HCEC 1CT (cell line): ENCODE data around the gene ADGRL3.
"Not testable (repeated sequence)": the region's sequence is repeated elsewhere in the genome, so short reads cannot be mapped to it uniquely, and the experiment has no call there.

ENCODE experiments used
- DNase-seq: peaks from one replicate; pipeline ENCODE4 v3.0.0-alpha.2; 2017

The ADGRL3 gene

DNA sequence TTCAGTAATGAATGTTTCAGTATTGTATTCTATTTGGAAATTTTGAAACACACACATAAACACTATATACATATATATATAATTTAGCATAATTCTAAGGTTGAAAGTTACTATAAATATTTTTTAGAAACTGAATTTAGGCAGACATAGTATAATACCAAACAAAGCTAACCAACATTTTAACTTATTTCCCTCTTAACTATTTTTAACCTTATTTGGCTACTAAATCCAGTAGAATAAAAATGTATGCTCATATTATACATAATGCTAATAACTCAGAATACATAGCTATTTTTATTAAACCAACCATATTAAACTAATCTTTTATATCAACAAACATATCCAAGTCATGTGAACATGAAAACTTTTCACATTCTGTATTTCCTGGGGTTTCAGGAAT lies 563.6 kb downstream of the ADGRL3 start:
- no peak for DNase-seq

DNA sequence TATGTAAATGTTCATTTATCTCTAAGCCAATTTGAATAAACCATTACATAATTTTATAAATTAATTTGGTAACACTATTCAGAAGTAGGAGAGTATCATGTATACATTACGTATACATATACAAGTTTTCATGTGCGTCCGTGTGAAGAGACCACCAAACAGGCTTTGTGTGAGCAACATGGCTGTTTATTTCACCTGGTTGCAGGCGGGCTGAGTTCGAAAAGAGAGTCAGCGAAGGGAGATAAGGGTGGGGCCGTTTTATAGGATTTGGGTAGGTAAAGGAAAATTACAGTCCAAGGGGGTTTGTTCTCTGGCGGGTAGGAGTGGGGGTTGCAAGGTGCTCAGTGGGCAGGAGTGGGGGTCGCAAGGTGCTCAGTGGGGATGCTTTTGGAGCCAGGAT lies 564.0 kb downstream of the ADGRL3 start:
- not testable (repeated sequence) for DNase-seq

DNA sequence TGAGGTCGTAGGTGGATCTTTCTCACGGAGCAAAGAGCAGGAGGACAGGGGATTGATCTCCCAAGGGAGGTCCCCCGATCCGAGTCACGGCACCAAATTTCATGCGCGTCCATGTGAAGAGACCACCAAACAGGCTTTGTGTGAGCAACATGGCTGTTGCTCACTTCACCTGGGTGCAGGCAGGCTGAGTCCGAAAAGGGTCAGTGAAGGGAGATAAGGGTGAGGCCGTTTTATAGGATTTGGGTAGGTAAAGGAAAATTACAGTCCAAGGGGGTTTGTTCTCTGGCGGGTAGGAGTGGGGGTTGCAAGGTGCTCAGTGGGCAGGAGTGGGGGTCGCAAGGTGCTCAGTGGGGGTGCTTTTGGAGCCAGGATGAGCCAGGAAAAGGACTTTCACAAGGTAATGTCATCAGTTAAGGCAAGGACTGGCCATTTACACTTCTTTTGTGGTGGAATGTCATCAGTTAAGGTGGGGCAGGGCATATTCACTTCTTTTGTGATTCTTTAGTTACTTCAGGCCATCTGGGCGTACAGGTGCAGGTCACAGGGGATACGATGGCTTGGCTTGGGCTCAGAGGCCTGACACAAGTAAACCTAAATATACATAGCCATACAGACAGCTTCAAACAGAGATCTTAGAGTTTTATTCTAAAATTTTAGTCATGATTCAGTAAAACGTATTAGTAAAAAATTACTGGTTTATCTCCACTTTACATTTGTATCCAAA lies 569.5 kb downstream of the ADGRL3 start:
- DNase-seq, result not testable (repeated sequence)

DNA sequence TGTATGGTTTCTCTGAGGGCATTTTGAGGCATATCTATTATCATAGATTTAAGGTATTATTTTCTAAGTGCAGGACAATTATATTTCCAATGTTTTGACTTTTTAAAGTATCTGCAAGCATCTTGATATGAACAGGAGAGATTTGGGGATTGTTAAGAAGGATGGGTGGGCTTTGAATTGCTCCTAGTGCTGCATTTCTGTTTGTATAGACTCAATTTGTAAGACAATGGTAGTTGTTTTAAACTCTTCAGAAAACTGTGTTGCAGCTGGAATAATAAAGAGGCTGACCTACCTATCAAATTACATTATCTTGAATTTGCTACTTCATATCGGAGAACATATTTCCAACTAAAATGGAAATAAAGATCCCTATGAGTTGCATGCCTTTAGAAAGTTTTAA lies 570.3 kb downstream of the ADGRL3 start:
- no peak for DNase-seq

DNA sequence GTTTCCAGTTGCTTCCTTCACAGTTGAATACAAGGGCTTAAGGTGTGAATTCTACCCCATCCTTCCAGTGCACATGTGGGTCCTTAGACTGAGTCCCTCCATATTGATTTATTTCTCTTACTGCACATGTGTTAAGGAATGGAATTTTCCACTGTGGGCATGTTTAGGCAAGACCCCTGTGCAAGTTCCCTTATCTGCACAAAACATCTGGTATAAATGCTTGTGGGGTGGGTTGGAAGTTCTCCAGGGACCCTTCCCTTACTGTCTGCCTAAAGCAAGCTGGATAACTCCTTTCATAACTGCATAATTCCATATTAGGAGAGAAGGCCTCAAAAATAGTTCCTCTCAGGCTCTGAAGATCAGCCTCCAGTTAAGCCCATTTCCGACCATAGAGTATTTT lies 570.9 kb downstream of the ADGRL3 start:
- no peak for DNase-seq

DNA sequence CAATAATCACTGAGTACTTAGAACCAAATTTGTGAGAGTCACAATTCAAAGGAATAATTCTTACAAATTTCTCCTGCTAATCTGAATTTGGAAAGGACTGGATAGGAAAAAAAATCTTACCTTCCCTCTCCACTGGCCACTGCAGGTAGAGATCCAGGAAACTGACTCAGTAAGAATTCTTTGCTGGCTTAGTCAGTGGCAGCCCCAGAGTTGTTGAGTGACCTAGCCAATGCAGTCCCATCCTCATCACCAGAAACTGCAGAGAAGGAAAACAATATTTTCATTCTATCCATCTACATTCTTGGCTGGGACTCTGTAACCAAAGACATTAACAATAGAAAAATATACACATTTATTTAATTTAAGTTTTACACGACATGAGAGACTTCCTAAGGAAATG lies 572.0 kb downstream of the ADGRL3 start:
- no peak for DNase-seq

DNA sequence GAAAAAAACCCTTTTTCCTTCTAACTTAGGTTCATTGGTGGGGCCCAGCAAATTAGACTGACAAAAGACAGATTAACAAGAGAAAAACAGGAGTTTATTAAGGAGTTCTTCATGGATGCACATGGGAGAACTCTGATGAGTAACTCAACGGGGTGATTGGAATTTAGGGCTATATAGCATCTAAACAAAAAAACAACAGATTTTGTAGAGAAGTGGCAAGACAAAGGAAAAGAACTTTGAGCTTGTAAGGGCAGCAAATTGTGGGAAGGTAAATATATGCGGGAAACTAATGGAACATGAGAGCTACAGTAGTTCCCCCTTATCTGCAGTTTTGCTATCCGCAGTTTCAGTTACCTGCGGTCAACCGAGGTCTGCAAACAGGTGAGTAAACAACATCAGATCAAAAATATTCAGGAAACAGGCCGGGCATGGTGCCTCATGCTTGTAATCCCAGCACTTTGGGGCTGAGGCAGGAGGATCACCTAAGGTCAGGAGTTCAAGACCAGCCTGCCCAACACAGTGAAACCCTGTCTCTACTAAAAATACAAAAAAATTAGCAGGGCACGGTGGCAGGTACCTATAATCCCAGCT lies 573.6 kb downstream of the ADGRL3 start:
- no peak for DNase-seq

DNA sequence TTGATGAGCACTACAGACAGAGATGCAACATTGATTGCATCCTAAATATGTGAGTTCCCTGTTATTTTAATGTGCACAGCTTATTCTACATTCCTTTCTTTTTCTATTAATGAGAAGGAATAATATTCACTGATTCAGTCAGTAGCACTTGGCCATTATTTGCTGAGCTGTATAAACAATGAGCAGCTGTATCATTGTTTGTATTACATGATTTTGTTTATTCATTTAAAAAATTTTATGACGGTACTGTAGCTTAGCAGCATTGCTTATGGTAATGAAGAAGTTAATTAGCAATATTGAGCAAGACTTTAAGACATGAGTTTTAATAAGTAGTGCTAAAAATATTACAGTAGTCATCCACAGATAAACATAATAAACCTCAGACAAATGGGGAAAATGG lies 582.0 kb downstream of the ADGRL3 start:
- DNase-seq, result no peak

DNA sequence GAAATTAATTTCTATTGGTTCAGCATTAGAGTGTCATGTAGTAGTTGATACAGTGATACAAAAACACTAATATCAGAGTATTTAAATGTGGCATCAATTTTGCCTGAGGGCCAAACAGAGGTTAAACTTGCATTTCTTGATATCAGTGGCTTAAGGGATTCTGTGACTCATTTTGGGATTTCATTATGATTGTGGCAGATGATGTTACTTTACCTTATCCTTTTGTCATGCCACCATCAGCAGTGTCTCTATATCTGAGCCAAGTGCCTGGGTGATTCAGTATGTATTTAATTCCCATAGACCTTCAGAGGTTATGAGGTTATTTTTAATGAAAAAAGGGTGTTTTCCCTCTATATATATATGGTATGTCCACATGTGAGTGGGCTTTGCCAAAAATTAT lies 582.9 kb downstream of the ADGRL3 start:
- DNase-seq, result no peak

DNA sequence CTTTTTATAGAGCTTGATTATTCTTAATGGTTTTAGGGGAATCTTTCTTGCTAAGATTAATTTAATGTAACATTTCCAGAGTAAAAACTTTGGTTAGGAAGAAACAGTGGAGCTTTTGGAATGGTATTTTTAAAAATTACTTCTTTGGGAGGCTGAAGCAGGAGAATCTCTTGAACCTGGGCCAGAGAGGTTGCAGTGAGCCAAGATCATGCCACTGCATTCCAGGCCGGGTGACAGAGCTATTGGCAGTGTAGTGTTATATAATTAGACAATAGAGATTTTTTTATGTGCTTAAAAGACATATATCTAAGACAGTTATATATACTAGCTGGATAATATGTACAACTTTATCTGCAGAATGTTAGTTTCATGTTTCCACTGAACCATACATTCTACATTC lies 585.6 kb downstream of the ADGRL3 start:
- DNase-seq, result no peak

DNA sequence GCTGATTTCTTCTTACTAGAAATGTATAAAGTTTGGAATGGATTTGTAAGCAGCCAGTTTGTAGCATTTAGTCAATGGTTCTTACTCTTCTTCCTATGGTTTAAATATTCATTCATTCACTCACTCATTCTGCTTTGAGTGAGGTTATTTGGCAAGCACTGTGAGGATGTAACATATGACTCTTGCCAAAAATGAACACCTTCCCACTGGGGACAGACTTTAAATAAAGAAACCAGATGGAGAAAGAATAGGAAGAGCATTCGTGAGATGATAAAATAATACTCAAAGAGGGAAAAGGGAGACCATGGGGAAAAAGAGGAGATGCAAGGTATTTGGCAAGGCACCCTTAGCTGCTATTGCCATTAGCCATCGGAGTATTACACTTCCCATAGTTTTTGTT lies 586.1 kb downstream of the ADGRL3 start:
- DNase-seq, result no peak

DNA sequence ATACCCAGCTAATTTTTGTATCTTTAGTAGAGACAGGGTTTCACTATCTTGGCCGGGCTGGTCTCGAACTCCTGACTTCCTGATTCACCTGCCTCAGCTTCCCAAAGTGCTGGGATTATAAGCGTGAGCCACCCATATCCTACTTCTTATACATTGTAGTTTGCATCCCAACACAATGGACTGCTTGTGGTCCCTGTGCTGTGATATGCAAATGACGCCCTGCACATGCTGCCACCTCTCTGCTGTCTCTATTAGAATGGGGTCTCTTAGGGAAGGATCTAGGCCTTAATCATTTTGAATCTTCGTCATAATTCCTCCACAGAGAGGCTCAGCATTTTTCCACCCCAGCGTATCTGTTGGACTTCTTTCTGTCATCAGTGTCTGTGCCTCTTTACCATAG lies 595.9 kb downstream of the ADGRL3 start:
- DNase-seq, result no peak

DNA sequence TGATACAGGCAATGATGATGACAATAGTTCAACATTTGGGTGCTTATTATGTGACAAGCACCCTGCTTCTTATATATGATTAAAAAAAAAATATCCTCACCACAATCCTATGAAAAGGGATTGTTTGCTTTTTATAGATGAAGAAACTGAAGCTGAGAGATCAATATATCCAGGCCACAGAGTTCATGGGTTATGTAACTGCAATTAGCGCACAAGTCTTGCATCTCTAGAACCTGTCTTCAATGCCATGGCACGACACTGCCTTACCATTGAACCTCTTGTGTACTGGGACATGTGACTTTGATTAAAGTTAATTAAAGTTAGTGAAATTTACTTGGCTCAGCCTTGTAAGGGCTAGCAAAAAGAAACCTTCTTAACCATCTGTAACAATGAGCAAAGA lies 599.7 kb downstream of the ADGRL3 start:
- no peak for DNase-seq

DNA sequence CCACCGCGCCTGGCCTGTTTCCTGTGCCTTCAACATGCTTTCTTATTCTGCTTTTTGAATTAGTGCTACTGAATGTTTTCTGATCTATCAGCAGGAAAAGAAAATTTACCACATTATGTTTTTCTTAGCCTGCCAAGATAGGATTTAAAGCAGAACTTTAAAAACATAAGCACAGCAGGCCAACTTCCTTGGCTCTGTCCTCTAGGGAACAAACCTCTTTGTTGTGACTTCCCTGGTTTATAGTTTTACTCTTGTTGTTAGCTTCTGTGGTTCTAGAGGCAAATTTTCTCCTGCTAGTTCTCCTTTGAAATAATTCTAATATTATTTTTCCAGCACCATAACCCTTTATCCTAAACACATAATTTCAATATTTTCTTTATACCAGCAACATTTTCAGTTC lies 605.1 kb downstream of the ADGRL3 start:
- no peak for DNase-seq

DNA sequence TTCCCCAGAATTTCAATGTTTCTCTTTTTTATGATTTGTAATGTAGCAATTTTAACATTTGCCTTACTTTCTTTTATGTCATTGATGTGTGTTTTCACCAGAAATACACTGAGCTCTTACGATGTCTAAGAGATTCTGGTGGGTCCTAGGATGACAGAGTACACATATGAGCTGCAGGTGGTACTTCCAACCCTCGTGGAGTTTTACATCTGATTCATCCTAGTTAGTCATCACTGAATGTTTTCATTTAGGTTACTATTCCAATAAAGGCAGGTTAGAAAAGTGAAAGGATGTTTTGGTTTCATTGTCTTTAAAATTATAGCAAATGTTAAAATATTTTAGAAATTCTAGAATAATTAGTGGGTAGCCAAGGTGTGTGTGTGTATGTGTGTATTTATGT lies 605.9 kb downstream of the ADGRL3 start:
- DNase-seq, result no peak

DNA sequence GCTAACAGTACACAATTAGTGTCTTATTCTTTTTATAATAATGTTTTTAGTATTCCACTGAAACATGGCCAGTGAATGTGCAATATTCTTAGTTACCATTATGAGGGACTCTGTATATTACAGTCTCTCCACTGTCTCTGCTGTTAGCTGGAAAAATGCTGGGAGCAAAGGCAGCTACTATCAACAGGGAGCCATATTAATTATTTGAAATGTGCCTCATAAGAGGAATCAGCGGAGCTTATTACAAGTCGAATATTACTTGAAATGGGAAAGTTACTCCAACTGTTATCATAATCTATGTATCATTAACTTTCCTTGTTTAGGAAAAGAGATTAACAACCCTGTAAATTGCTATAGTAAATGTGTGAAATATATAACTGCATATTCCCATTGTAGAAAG lies 612.0 kb downstream of the ADGRL3 start:
- DNase-seq, result no peak

DNA sequence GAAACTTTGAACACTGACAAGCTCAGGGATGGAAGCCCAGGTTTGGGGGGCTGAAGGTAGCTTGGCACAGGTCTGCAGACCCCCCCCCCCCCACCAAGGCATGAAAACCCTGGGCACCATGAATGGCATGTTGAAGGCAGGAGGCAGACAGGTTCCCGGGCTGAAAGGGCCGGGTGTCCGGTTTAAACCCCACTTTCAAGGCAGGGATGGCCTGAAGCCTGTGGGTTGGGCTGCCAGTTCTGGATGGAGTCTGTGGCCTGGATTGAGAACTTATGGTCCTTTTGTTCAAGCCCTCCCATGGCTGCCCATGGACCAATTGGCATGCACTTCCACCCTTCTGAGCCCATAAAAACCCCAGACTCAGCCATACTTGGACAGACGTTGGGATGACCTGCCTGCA lies 616.9 kb downstream of the ADGRL3 start:
- no peak for DNase-seq

DNA sequence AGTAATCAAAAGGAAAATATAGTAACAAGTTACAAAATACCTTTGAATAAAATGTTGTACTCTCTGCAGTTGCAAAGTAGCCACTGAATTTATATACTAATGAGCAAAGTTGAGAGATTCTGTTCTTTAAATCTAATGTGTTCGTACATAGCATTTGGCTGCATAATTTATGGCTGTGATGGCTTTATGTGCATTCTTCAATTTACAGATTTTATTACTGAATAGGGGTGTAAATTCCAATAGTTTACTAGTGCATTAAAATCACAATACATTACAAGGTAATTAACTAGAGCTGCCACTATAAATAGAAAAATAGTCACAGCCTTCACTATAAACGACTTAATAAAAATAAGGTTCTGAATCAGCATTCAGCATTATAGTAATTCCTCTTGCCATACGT lies 620.0 kb downstream of the ADGRL3 start:
- DNase-seq, result no peak

DNA sequence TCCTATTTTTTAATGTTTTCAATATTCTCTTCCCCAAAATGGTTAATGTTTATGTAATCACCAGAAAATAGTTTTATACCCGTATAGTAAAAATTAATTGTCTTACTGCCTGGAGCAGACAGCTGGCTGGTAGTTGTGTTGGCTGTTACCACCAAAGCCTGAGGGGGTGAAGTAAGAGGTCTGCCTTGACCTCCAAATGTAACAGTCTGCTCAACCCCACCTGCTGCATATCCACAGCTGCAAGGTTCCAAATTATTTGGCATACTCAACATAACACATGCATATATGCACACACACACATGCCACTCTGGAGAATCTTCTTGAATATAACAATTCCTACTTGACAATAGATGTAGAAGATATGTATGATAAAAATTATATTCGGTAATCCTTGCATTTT lies 624.3 kb downstream of the ADGRL3 start:
- DNase-seq, result no peak

DNA sequence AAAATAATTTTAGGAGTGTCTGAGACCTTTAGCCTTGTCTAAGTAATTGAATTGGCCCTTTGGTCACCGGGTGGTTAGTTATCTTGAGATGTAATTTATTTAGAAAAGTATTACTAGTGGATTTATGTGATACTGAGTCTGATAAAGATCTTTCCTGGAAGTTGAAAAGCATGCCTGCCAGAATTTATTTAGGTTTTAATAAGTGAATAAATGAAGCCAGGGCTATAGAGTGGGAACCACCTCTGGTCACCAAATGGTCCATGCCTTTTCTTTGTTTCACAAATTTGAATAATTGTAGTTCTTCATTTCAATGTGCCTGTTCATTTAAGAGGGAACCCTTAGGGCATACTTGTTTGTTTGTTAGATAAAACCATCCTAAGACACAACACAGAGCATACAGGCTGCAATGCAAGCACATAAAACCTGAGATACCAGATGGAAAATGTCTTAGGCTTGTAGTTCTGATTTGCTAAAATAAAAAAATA lies 627.8 kb downstream of the ADGRL3 start:
- DNase-seq, result no peak

DNA sequence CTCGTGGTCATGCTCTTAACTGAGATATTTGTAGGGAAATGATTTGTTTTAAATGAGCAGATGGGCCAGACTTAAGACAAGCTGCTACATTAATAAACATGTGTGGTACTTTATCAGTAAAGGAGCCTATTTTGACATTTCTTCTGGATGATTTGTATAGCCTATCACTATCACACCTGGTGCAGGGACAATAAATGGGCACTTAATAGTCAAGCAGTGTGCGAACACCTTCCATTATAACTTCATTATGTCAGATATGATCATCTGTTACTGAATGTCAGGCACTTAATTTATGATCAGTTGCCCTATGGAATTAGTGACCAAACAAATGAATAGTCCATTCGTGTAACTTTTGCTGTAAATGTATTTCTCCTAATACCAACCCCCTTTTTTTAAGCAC lies 628.8 kb downstream of the ADGRL3 start:
- DNase-seq, result no peak

DNA sequence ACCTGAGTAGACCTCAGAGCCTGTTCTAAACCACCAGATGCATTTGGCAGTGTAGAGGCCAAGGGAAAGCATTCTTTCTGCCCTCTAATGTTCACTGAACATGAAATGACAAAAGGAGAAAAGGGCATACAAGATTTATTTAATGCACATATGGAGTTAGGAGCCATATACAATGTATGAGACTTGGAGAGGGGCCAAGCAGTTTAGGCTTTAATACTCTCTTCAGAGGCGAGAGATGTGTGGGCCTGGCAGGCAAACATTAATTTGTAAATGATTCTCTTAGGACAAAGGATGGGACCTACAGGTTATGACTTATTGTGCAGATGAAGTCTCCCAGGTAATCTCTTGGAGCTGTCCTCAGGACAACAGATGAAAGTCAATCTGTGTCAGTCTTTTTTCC lies 631.9 kb downstream of the ADGRL3 start:
- no peak for DNase-seq

DNA sequence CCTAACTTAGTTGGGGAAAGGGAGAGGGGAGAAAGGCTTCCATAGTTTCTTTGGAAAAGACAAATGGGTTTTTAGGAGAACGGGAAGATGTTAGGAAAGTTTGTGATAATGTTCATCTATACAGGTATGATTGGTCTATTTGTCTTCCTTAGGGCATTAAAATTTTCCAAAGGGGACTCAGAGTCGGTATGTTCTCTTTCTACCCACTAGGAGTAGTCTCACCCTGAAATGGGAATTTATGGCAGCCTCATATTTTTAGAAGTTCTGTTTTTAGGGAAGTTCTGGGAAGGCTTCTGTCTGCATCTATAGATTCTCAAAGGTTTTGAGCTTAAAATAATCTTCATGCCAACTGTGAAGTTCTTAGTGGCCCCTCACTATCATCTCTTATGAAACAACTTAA lies 637.3 kb downstream of the ADGRL3 start:
- no peak for DNase-seq

DNA sequence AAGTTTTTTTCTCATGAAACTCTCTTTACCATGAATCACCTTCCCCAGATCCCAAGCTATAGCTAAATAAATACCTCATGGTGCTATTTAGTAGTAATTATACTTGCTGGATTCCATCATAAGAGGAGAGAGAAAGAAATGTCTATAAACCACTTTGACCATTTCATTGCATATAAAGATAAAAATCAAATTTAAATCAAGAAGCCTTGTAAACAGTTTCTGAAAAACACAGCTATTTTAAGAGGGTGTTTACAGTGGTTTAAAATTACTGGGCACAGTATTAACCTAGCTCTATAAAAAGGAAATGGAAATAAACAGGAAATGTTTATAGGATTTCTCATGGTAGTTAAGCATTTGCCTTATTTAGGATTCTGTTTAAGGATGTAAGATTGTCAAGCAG lies 637.9 kb downstream of the ADGRL3 start:
- DNase-seq, result no peak

DNA sequence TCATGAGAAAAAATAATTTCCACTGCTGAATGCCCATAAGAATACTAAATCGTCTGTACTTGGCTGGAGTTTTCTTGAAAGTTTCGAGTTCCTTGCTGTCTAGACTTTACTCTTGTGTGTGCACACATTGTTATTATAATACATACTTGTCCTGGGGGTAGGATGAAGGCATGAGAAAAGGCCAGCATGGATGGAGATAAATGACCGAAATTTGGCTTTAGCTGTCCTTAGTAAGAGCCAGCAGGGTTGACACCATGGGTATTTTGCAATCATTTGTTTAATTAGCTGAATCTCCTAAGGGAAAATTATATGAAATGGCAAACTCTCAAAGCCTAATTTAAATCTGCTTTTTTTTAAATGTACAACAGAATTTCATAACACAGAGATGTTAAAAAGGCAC lies 641.6 kb downstream of the ADGRL3 start:
- no peak for DNase-seq
